ENCODE measurements around the gene COL5A1.

The COL5A1 gene

DNA sequence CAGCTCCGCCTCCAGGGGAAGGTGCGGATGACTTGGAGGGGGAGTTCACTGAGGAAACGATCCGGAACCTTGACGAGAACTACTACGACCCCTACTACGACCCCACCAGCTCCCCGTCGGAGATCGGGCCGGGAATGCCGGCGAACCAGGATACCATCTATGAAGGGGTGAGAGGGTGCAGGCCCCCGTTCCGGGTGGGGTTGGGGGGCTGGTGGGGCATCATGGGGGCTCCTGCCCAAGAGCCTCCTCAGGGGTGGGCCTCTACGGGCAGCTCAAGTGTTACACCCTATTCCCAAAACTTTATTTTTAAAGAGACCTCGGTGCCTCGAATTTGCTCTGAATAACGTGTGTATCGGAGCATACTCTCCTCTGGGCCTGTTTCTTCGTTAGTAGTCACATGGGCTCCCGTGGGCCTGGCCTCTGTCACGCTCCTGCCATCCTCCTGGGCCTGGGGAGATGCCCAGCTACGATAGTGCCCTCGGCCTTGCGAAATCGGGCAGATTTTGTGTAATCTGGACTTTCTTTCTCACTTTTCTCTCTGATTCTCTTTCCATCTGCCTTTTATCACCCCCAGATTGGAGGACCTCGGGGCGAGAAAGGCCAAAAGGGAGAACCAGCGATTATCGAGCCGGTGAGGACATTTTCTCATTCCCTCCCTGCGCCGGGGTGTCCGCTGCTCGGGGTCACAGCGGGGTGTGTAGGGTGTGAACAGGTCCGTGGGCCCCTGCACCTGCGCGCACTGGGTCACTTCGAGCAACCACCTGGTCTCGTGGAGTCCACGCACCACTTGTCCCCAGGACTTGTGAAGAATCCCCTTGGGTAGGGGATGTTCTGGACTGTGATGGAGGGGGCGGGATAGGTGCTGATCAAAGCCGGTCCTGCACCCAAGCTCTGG lies 90.1 kb downstream of the COL5A1 start:
- peaks cover 93% of the 10 kb centered on the region for H3K36me3 ChIP-seq (ENCODE audit: control insufficient read depth, insufficient read depth, low read length)
- 94 to 95% methylated on average over 33 to 39 of the region's 45 CpGs for WGBS, 2 experiments (ENCODE audit: insufficient coverage in 2 of 2)
- no peak overlapping the region for H3K27ac ChIP-seq (ENCODE audit: low read depth, low read length, severe bottlenecking)
- H3K4me3 ChIP-seq (ENCODE audit: extremely low read depth, insufficient read depth, low read length, poor library complexity, severe bottlenecking): no peak overlapping the region
- no peaks in the 10 kb centered on the region for H3K9me3 ChIP-seq (ENCODE audit: control insufficient read depth, low read length)
- H3K4me1 ChIP-seq (ENCODE audit: control insufficient read depth, insufficient read depth, low read length, poor library complexity, severe bottlenecking): peaks cover 5% of the 10 kb centered on the region

DNA sequence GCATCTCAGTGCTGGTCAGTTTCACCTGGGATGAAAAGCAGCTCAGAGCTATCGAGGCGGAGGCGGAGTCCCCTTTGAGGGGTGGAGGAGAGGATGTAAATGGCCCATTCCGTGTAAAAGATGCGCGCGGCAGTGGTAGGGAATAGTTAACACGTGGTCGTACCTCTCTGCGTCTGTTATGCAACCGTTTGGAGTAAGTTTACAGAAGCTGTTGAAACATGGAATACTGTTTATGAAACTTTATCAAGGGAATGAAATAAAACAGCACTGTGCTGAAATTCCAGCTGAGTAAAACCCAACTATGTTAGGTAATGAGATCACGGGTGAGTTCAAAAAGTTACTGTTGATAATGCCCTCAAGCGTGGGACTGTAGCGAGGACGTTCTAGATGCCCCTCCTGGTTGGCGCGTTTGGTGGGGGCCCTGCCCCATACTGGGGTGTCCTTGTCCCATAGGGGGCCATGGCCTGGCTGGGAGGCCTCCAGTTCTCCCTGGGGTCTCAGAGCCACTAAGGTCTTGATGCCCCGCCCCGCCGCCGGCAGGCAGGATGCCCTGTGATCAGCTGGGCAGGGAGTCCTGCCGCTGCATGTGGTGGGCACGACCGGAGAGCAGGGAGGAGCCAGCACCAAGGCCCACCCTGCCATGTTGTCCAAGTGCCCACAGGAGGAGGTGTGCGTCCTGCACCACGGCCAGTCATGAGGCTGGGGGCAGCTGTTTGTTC lies 90.9 kb downstream of the COL5A1 start:
- Histone ChIP-seq H3K4me3 (ENCODE audit: extremely low read depth, insufficient read depth, low read length, poor library complexity, severe bottlenecking) (no peak overlapping the region), H3K27ac (ENCODE audit: low read depth, low read length, severe bottlenecking) (no peak overlapping the region), H3K9me3 (ENCODE audit: control insufficient read depth, low read length) (no peaks in the 10 kb centered on the region), H3K36me3 (ENCODE audit: control insufficient read depth, insufficient read depth, low read length) (peaks cover 92% of the 10 kb centered on the region), H3K4me1 (ENCODE audit: control insufficient read depth, insufficient read depth, low read length, poor library complexity, severe bottlenecking) (peaks cover 5% of the 10 kb centered on the region)
- WGBS, 2 experiments (ENCODE audit: insufficient coverage in 2 of 2): 94% methylated on average over 22 to 26 of the region's 26 CpGs

DNA sequence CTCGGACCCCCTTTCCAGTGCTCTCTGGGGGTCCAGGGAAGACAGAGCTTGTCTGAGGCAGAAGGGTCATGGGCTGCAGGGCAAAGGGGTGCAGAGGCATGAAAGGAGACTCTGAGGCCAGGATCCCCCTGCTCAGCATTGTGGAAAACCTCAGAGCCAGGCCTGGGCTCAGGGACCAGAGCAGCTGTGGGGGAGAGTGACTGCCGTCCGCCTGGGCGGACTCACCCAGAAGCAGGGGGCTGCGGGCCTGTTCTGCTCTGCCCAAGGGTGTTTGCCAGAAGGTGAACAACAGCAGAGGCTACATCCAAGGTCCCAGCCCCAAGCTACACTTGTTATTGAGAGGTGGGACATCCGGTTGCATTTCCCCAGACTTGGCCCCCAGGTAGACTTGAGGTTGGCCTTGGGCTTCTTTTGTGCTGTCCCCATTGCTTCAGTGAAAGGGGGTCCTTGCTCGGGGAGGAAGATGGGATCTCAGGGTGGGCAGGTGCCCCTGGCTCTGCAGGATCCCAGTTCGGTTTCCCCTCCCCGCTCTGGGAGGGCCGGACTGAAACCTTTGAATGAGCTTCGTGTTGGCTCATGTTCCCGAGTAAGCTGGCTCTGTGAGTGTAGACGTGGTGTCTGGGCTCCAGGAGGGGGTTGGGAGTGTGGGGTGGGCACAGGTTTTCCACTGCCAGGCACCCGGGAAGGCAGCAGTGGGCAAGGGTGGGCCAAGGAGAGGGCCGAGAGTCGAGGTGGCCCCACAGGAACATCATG lies 92.1 kb downstream of the COL5A1 start:
- 88 to 95% methylated on average over 10 to 13 of the region's 16 CpGs for WGBS, 2 experiments (ENCODE audit: insufficient coverage in 2 of 2)
- H3K27ac ChIP-seq (ENCODE audit: low read depth, low read length, severe bottlenecking): no peak overlapping the region
- peaks cover 5% of the 10 kb centered on the region for H3K4me1 ChIP-seq (ENCODE audit: control insufficient read depth, insufficient read depth, low read length, poor library complexity, severe bottlenecking)
- peaks cover 91% of the 10 kb centered on the region for H3K36me3 ChIP-seq (ENCODE audit: control insufficient read depth, insufficient read depth, low read length)
- no peak overlapping the region for H3K4me3 ChIP-seq (ENCODE audit: extremely low read depth, insufficient read depth, low read length, poor library complexity, severe bottlenecking)
- H3K9me3 ChIP-seq (ENCODE audit: control insufficient read depth, low read length): no peaks in the 10 kb centered on the region

DNA sequence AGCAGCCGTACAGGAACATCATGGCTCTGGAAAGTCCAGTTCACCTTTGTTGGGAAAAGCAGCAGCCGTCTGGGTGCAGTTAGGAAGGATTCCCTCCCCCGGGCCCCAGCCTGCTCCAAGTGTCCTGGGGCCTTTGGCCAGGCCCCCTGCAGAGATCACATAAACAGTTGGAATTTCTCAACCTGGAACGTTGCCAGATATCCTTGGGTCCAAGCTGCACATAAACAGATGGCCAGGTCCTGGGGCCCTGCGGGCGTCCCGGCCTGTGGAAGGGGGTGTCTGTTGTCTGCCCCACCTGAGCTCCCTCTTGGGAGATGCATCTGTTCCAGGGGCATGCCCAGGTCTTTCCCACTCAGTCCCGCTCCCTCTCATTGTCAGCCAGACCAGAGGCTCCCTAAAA lies 92.7 kb downstream of the COL5A1 start:
- Histone ChIP-seq H3K27ac (ENCODE audit: low read depth, low read length, severe bottlenecking) (no peak overlapping the region), H3K36me3 (ENCODE audit: control insufficient read depth, insufficient read depth, low read length) (peaks cover 91% of the 10 kb centered on the region)
- 85 to 88% methylated on average over 8 of the region's 8 CpGs for WGBS, 2 experiments (ENCODE audit: insufficient coverage in 2 of 2)

DNA sequence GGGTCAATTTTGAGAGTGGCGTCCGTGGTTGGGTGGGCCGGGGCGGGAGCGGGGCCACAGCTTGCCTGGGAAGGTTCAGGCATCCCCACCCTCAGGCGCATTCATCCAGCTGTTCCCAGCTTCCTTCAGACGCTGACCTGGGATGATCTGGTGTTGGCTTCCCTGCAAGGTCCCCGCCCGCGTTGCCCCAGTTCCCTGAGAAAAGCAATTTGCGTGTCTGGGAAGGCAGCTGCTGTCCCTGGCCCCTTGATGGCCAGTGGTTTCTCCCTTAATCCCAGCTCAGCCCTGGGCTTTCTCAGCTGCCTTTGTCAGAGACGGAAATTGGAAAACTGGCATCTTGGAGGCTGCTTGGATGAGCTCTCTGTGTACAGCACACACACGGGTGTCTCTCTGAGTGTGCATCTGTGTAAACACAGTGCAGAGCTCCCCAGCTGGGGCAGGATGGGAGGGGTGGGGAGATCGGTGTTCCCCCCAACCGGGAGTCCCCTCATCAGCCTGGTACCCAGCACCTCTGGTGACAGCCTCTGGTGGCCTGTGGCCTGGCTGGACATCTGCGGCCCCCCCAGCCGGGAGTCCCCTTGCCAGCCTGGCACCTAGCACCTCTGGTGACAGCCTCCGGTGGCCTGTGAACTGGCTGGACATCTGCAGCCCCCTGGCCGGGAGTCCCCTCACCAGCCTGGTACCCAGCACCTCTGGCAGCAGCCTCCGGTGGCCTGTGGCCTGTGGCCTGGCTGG lies 94.0 kb downstream of the COL5A1 start:
- Histone ChIP-seq H3K27ac (ENCODE audit: low read depth, low read length, severe bottlenecking) (no peak overlapping the region), H3K36me3 (ENCODE audit: control insufficient read depth, insufficient read depth, low read length) (peaks cover 95% of the 10 kb centered on the region), H3K4me3 (ENCODE audit: extremely low read depth, insufficient read depth, low read length, poor library complexity, severe bottlenecking) (no peak overlapping the region), H3K4me1 (ENCODE audit: control insufficient read depth, insufficient read depth, low read length, poor library complexity, severe bottlenecking) (peaks cover 5% of the 10 kb centered on the region), H3K9me3 (ENCODE audit: control insufficient read depth, low read length) (no peaks in the 10 kb centered on the region)
- 94 to 96% methylated on average over 20 of the region's 20 CpGs for WGBS, 2 experiments (ENCODE audit: insufficient coverage in 2 of 2)

More for the DNA sequence above, 92.7 kb downstream of the COL5A1 start:
- H3K9me3 ChIP-seq (ENCODE audit: control insufficient read depth, low read length): no peaks in the 10 kb centered on the region
- H3K4me1 ChIP-seq (ENCODE audit: control insufficient read depth, insufficient read depth, low read length, poor library complexity, severe bottlenecking): peaks cover 5% of the 10 kb centered on the region
- H3K4me3 ChIP-seq (ENCODE audit: extremely low read depth, insufficient read depth, low read length, poor library complexity, severe bottlenecking): no peak overlapping the region

DNA sequence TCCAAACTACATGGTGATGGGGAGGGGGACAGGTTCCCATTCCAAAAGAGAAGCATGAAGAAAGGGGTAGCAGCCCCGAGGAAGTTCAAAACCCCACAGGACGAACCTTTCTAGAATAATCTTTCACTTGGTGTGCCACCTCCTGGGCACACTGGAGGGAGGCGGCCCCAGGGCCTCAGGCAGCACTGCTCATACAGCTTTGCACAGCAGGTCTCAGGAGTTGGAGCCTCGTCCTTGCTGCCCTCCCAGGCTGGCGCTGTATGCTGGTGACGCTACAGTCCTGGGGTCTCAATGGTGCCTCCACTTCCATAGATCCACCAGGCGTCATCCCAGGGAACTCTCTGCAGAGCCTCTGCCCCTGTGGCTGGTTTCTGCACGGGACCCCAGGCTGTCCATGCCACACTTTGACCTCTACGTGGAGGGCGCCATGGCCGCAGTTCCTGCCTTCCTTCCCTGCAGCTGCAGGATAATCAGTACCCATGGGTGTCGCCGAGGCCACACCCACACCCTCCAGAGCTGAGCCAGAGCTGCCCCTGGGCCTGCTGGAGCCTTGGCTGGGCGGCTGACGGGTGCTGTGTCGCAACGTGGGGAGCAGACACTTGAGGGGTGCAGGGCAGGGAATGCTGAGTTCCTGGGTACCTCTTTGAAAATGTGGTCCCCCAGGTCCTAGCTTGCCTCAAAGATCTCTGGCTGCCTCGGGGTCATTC lies 95.3 kb downstream of the COL5A1 start:
- peaks cover 95% of the 10 kb centered on the region for H3K36me3 ChIP-seq (ENCODE audit: control insufficient read depth, insufficient read depth, low read length)
- peaks cover 5% of the 10 kb centered on the region for H3K4me1 ChIP-seq (ENCODE audit: control insufficient read depth, insufficient read depth, low read length, poor library complexity, severe bottlenecking)
- no peak overlapping the region for H3K4me3 ChIP-seq (ENCODE audit: extremely low read depth, insufficient read depth, low read length, poor library complexity, severe bottlenecking)
- no peak overlapping the region for H3K27ac ChIP-seq (ENCODE audit: low read depth, low read length, severe bottlenecking)
- H3K9me3 ChIP-seq (ENCODE audit: control insufficient read depth, low read length): no peaks in the 10 kb centered on the region
- WGBS, 2 experiments (ENCODE audit: insufficient coverage in 2 of 2): 93% methylated on average over 16 of the region's 18 CpGs

DNA sequence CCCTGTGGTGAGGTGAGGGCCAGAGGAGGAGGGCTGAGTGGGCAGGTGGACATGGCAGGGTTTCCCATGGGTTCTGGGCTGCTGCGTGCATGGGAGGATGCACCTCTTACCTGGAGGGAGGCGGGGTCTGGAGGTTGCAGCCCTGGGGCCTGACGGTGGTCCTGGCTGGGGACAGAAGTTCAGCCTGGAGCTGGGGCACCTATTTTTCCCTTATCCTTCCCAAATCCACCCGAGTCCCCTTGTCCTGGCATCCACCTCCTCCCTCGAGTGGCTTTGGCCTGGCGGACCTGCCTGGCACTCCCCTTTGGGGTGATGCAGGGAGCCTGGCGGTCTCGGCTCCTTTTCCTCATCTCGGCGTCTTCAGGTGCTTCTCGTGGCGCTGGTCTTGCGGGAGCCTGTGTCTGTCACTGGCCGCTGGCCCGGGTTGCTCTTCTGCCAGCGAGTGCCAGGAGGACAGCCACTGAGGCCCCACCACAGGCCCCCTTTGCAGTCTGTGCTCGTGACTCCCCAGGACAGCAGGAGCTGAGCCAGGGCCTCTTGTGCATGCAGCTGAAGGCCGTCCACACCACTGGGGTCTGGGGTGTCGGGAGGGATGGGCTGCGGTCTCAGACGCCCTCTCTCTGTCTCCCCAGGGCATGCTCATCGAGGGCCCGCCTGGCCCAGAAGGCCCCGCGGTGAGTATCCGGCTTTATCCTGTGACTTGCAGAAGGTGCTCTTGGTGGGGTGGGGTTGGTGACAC lies 96.4 kb downstream of the COL5A1 start:
- Histone ChIP-seq H3K4me3 (ENCODE audit: extremely low read depth, insufficient read depth, low read length, poor library complexity, severe bottlenecking) (no peak overlapping the region), H3K27ac (ENCODE audit: low read depth, low read length, severe bottlenecking) (no peak overlapping the region), H3K36me3 (ENCODE audit: control insufficient read depth, insufficient read depth, low read length) (peaks cover 95% of the 10 kb centered on the region), H3K9me3 (ENCODE audit: control insufficient read depth, low read length) (no peaks in the 10 kb centered on the region), H3K4me1 (ENCODE audit: control insufficient read depth, insufficient read depth, low read length, poor library complexity, severe bottlenecking) (peaks cover 5% of the 10 kb centered on the region)
- 90% methylated on average over 18 to 23 of the region's 26 CpGs for WGBS, 2 experiments (ENCODE audit: insufficient coverage in 2 of 2)

DNA sequence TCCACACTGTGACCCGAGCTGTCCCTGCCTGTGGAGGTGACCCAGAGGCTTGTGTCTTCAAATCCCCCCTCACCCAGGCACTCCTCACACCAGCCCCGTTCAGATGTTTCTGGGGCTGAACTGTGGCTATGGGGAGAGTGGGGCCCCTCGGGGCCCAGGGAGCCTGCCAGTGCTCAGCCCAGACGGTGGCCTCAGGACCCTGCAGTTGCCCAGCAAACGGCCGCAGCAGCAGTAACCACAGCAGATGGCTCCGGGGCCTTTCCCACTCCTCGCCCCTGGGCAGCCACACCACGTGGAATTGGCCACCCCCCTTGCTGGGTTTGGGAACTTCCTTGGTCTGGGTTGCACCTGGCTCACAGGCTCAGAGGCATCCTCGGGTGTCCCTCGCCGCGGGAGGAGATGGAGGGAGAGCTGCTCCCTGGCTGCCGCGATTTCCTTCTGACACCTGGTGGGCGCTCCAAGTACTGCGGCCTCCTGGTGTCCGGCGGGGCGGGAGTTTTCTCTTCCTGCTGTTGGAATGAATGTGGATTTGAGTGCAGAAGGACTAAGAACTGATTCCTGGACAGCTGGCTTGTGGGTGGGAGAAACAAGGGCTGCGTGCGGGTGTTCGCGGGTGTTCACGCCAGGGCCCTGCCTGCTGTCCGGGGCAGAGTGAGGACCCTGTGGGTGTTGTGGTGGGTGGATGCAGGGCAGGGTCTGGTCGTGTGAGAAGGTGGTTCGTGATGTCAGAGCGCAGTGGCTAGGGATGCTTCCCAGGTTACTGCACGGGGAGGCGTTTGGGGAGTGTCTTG lies 97.5 kb downstream of the COL5A1 start:
- Histone ChIP-seq H3K36me3 (ENCODE audit: control insufficient read depth, insufficient read depth, low read length) (peaks cover 94% of the 10 kb centered on the region), H3K9me3 (ENCODE audit: control insufficient read depth, low read length) (no peaks in the 10 kb centered on the region), H3K4me3 (ENCODE audit: extremely low read depth, insufficient read depth, low read length, poor library complexity, severe bottlenecking) (no peak overlapping the region), H3K4me1 (ENCODE audit: control insufficient read depth, insufficient read depth, low read length, poor library complexity, severe bottlenecking) (peaks cover 1% of the 10 kb centered on the region), H3K27ac (ENCODE audit: low read depth, low read length, severe bottlenecking) (no peak overlapping the region)
- WGBS, 2 experiments (ENCODE audit: insufficient coverage in 2 of 2): 70% methylated on average over 26 to 29 of the region's 31 CpGs

DNA sequence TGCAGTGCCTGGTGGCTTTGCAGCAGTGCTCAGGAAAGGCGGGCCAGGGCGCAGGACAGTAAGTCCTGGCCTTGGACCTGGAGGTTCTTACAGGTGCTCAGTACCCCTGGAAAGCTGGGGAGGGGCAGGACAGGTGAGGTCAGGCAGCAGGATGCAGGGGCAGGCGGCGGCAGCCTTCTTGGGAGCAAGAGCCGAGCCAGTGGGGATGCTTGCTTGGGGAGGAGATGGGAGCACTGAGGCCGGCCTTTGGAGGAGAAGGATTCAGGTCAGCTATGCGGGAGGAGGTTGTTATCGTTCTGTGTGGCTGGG lies 98.0 kb downstream of the COL5A1 start:
- Histone ChIP-seq H3K27ac (ENCODE audit: low read depth, low read length, severe bottlenecking) (no peak overlapping the region), H3K9me3 (ENCODE audit: control insufficient read depth, low read length) (no peaks in the 10 kb centered on the region), H3K4me1 (ENCODE audit: control insufficient read depth, insufficient read depth, low read length, poor library complexity, severe bottlenecking) (no peaks in the 10 kb centered on the region), H3K36me3 (ENCODE audit: control insufficient read depth, insufficient read depth, low read length) (peaks cover 94% of the 10 kb centered on the region), H3K4me3 (ENCODE audit: extremely low read depth, insufficient read depth, low read length, poor library complexity, severe bottlenecking) (no peak overlapping the region)
- WGBS, 2 experiments (ENCODE audit: insufficient coverage in 2 of 2): 85 to 95% methylated on average over 6 to 7 of the region's 8 CpGs
